Measurements from ENCODE around the gene SLC4A11.

SLC4A11 gene

DNA sequence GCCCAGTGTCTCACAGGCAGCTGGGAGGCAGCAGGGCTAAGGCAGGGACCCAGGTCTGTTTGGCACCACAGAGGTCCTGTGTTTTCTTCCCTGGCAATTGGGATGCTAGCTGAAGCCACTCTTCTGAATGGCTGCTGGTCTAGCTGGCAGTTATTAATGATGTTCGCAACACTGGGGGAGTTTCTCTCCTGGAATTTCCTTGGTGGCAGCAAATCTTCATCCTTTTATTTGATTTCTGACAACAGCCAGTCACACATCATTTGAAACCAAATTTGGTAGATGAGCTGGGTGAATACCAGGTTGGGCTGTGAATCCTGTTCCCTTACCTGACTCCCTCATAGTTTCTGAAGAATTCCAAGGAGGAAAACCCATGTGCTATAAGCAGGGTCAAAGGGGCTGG lies 40.8 kb upstream of the SLC4A11 start:
- TF ChIP-seq TEAD4 (IDR thresholded peaks at IDR 0.05) (no peak), RAD21 (IDR thresholded peaks at IDR 0.05; ENCODE audit: low read depth) (no peak), TAF1 (IDR thresholded peaks at IDR 0.05; ENCODE audit: low read depth) (no peak), CREB1 (IDR thresholded peaks at IDR 0.05; ENCODE audit: low read depth) (no peak), CEBPB (IDR thresholded peaks at IDR 0.05) (no peak), NFIC (IDR thresholded peaks at IDR 0.05) (no peak), EP300 (IDR thresholded peaks at IDR 0.05; ENCODE audit: borderline replicate concordance) (no peak), MAX (IDR thresholded peaks at IDR 0.05) (no peak), EGR1 (IDR thresholded peaks at IDR 0.05) (no peak), TCF12 (IDR thresholded peaks at IDR 0.05; ENCODE audit: low read depth) (no peak), REST (IDR thresholded peaks at IDR 0.05; ENCODE audit: low read depth) (no peak), FOXM1 (IDR thresholded peaks at IDR 0.05; ENCODE audit: borderline replicate concordance, low read depth) (no peak), ZBTB7A (IDR thresholded peaks at IDR 0.05; ENCODE audit: low read depth) (no peak), YY1 (IDR thresholded peaks at IDR 0.05; ENCODE audit: low read depth) (no peak)
- TF ChIP-seq, protein P1, sequence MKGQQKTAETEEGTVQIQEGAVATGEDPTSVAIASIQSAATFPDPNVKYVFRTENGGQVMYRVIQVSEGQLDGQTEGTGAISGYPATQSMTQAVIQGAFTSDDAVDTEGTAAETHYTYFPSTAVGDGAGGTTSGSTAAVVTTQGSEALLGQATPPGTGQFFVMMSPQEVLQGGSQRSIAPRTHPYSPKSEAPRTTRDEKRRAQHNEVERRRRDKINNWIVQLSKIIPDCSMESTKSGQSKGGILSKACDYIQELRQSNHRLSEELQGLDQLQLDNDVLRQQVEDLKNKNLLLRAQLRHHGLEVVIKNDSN (IDR thresholded peaks at IDR 0.05): no peak

- TF ChIP-seq CREB1 (IDR thresholded peaks at IDR 0.05; ENCODE audit: low read depth): no peak
- no peak for TF ChIP-seq ZBTB7A (IDR thresholded peaks at IDR 0.05; ENCODE audit: low read depth)
- TF ChIP-seq, protein P1 (IDR thresholded peaks at IDR 0.05): no peak
- TF ChIP-seq EP300 (IDR thresholded peaks at IDR 0.05; ENCODE audit: borderline replicate concordance): no peak
Measured at GRCh38 chr20:3277686-3278465, 38.9 kb upstream of the SLC4A11 start.

DNA sequence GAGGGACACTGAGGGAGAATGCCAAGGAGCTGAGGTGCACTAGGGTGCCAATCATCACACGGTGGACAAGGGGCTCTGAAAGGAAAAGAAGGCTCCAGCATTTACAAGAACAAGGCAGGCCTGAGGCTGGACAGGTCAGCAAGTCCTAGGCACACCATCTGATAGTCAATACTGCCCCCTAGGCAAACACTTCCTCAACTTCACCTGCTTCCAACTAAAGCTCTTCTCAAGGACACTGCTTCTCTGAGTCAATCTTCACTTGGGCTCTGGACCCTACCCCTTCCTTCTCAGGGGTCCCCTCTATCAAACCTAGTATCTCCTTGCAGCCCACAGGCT lies 37.7 kb upstream of the SLC4A11 start:
- TF ChIP-seq REST (IDR thresholded peaks at IDR 0.05; ENCODE audit: low read depth): no peak
- no peak for TF ChIP-seq CEBPB (IDR thresholded peaks at IDR 0.05)
- peak; percentile 78 for TF ChIP-seq RAD21 (IDR thresholded peaks at IDR 0.05; ENCODE audit: low read depth)

- TF ChIP-seq REST (IDR thresholded peaks at IDR 0.05; ENCODE audit: low read depth): no peak
- TF ChIP-seq, protein P1 (IDR thresholded peaks at IDR 0.05): no peak
- no peak for TF ChIP-seq EGR1 (IDR thresholded peaks at IDR 0.05)
- TF ChIP-seq CEBPB (IDR thresholded peaks at IDR 0.05): no peak
- no peak for TF ChIP-seq CREB1 (IDR thresholded peaks at IDR 0.05; ENCODE audit: low read depth)
- TF ChIP-seq EP300 (IDR thresholded peaks at IDR 0.05; ENCODE audit: borderline replicate concordance): no peak
- no peak for TF ChIP-seq RAD21 (IDR thresholded peaks at IDR 0.05; ENCODE audit: low read depth)
Measured at GRCh38 chr20:3275966-3276679, 37.1 kb upstream of the SLC4A11 start.
